Measurements from ENCODE around the gene POLR2I. TPM values are rescaled to one million over a fixed set of nuclear protein-coding genes. Genes with fewer than 3 reads are reported as not detected.

The POLR2I gene
- total and polyA plus RNA-seq, 2 of the 13 experiments (the other 11 are each of a cell fraction or from before 2014, with no cell fraction given), result 40.5 to 104 TPM

DNA sequence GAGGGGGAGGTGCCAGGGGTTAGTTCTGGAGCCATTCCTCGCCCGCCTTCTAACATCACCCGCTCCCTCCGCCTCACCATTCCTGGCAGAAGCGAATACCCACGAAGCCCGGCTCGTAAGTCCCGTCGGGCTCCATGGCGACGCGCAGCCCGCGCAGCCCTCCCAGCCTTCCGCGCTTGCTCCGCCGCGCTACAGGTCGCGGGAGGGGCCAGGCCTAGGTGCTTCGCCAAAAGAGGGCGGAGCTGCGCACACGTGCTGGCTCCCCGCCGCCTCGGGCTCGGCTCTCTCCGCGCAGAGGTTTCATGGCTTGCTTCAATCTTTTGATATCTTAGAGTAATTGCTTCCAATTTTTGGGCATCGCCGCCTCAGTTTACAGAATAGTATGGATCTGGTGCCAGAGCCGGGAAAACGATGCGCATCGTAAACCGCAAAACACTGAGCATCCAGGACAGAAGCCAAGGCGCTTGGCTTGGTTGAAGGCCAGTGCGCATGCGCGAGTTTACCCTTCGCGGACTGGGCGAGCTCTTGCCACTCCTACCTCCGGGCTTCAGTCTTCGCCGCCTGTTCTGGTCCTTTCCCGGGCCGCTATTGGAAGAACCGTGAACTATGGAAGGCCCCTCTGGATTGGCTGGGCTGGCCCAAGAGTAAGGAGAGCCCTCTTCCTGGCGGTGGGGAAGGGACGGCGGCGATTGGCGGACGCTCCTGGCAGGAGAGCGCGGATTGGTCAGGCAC is at the start of gene POLR2I (continued):
- TF ChIP-seq, protein P1, sequence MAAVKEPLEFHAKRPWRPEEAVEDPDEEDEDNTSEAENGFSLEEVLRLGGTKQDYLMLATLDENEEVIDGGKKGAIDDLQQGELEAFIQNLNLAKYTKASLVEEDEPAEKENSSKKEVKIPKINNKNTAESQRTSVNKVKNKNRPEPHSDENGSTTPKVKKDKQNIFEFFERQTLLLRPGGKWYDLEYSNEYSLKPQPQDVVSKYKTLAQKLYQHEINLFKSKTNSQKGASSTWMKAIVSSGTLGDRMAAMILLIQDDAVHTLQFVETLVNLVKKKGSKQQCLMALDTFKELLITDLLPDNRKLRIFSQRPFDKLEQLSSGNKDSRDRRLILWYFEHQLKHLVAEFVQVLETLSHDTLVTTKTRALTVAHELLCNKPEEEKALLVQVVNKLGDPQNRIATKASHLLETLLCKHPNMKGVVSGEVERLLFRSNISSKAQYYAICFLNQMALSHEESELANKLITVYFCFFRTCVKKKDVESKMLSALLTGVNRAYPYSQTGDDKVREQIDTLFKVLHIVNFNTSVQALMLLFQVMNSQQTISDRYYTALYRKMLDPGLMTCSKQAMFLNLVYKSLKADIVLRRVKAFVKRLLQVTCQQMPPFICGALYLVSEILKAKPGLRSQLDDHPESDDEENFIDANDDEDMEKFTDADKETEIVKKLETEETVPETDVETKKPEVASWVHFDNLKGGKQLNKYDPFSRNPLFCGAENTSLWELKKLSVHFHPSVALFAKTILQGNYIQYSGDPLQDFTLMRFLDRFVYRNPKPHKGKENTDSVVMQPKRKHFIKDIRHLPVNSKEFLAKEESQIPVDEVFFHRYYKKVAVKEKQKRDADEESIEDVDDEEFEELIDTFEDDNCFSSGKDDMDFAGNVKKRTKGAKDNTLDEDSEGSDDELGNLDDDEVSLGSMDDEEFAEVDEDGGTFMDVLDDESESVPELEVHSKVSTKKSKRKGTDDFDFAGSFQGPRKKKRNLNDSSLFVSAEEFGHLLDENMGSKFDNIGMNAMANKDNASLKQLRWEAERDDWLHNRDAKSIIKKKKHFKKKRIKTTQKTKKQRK (IDR thresholded peaks at IDR 0.05; ENCODE audit: low read length), result no peak
- TF ChIP-seq, protein P2, sequence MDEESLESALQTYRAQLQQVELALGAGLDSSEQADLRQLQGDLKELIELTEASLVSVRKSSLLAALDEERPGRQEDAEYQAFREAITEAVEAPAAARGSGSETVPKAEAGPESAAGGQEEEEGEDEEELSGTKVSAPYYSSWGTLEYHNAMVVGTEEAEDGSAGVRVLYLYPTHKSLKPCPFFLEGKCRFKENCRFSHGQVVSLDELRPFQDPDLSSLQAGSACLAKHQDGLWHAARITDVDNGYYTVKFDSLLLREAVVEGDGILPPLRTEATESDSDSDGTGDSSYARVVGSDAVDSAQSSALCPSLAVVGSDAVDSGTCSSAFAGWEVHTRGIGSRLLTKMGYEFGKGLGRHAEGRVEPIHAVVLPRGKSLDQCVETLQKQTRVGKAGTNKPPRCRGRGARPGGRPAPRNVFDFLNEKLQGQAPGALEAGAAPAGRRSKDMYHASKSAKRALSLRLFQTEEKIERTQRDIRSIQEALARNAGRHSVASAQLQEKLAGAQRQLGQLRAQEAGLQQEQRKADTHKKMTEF (CRISPR knock-in tag; IDR thresholded peaks at IDR 0.05), result peak; percentile 96
- TF ChIP-seq, protein P3, sequence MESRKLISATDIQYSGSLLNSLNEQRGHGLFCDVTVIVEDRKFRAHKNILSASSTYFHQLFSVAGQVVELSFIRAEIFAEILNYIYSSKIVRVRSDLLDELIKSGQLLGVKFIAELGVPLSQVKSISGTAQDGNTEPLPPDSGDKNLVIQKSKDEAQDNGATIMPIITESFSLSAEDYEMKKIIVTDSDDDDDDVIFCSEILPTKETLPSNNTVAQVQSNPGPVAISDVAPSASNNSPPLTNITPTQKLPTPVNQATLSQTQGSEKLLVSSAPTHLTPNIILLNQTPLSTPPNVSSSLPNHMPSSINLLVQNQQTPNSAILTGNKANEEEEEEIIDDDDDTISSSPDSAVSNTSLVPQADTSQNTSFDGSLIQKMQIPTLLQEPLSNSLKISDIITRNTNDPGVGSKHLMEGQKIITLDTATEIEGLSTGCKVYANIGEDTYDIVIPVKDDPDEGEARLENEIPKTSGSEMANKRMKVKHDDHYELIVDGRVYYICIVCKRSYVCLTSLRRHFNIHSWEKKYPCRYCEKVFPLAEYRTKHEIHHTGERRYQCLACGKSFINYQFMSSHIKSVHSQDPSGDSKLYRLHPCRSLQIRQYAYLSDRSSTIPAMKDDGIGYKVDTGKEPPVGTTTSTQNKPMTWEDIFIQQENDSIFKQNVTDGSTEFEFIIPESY (CRISPR knock-in tag; IDR thresholded peaks at IDR 0.05), result no peak
- peak; percentile 45 for TF ChIP-seq ZNF83 (CRISPR knock-in tag; IDR thresholded peaks at IDR 0.05; ENCODE audit: borderline replicate concordance)
- TF ChIP-seq HMGA1 (CRISPR knock-in tag; conservative IDR thresholded peaks at IDR 0.05), result no peak
- TF ChIP-seq, protein P4, sequence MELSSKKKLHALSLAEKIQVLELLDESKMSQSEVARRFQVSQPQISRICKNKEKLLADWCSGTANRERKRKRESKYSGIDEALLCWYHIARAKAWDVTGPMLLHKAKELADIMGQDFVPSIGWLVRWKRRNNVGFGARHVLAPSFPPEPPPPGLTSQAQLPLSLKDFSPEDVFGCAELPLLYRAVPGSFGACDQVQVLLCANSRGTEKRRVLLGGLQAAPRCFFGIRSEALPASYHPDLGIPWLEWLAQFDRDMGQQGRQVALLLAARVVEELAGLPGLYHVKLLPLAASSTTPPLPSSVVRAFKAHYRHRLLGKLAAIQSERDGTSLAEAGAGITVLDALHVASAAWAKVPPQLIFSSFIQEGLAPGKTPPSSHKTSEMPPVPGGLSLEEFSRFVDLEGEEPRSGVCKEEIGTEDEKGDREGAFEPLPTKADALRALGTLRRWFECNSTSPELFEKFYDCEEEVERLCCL (CRISPR knock-in tag; IDR thresholded peaks at IDR 0.05; ENCODE audit: borderline replicate concordance), result no peak
- TF ChIP-seq, protein P5, sequence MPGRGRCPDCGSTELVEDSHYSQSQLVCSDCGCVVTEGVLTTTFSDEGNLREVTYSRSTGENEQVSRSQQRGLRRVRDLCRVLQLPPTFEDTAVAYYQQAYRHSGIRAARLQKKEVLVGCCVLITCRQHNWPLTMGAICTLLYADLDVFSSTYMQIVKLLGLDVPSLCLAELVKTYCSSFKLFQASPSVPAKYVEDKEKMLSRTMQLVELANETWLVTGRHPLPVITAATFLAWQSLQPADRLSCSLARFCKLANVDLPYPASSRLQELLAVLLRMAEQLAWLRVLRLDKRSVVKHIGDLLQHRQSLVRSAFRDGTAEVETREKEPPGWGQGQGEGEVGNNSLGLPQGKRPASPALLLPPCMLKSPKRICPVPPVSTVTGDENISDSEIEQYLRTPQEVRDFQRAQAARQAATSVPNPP (CRISPR knock-in tag; IDR thresholded peaks at IDR 0.05), result no peak
- peak; percentile 77 for TF ChIP-seq JARID2 (CRISPR knock-in tag; IDR thresholded peaks at IDR 0.05; ENCODE audit: insufficient replicate concordance)
- no peak for TF ChIP-seq ZNF234 (CRISPR knock-in tag; conservative IDR thresholded peaks at IDR 0.05)
- TF ChIP-seq NR1H2 (CRISPR knock-in tag; IDR thresholded peaks at IDR 0.05; ENCODE audit: borderline replicate concordance, low read depth), result no peak
- no peak for TF ChIP-seq RORA (CRISPR knock-in tag; IDR thresholded peaks at IDR 0.05)
- peak; percentile 77; the same call in 1 of the 2 replicates for TF ChIP-seq SP4 (CRISPR knock-in tag; IDR thresholded peaks at IDR 0.05)
- TF ChIP-seq, protein P6, sequence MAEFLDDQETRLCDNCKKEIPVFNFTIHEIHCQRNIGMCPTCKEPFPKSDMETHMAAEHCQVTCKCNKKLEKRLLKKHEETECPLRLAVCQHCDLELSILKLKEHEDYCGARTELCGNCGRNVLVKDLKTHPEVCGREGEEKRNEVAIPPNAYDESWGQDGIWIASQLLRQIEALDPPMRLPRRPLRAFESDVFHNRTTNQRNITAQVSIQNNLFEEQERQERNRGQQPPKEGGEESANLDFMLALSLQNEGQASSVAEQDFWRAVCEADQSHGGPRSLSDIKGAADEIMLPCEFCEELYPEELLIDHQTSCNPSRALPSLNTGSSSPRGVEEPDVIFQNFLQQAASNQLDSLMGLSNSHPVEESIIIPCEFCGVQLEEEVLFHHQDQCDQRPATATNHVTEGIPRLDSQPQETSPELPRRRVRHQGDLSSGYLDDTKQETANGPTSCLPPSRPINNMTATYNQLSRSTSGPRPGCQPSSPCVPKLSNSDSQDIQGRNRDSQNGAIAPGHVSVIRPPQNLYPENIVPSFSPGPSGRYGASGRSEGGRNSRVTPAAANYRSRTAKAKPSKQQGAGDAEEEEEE (CRISPR knock-in tag; IDR thresholded peaks at IDR 0.05; ENCODE audit: borderline replicate concordance), result no peak
- TF ChIP-seq SOX13 (IDR thresholded peaks at IDR 0.05), result no peak
- TF ChIP-seq SOX13 (CRISPR knock-in tag; conservative IDR thresholded peaks at IDR 0.05 in 1 of 2, IDR thresholded peaks at IDR 0.05 in 1 of 2), result peak in 1 of 2 experiments; percentile 58; a peak in 2 of 4 replicates
- TF ChIP-seq ARNTL (CRISPR knock-in tag; IDR thresholded peaks at IDR 0.05), result peak; percentile 94
